Testis (tissue), 3 donors: ENCODE results near the gene SLC22A23. TPM values are rescaled to one million over a fixed set of nuclear protein-coding genes. Genes with fewer than 3 reads are reported as not detected.

ENCODE experiments used
- DNase-seq: peaks from one replicate; pipeline ENCODE4 v3.0.0-alpha.2; 2019
- H3K27ac ChIP-seq, 2 donors: fragments of 200-600 bp; sonication (generic); one replicate each; pipeline ENCODE4 v1.5.1; 2019
- H3K27me3 ChIP-seq: fragments of 200-600 bp; sonication (generic); one replicate; pipeline ENCODE4 v1.5.1; 2019
- H3K36me3 ChIP-seq: fragments of 200-600 bp; sonication (generic); one replicate; pipeline ENCODE4 v1.5.1; 2017; ENCODE audit warnings: low read depth; ENCODE audit errors: missing control alignments
- H3K4me1 ChIP-seq: fragments of 200-600 bp; sonication (generic); one replicate; pipeline ENCODE4 v1.5.1; 2019
- H3K4me3 ChIP-seq, 2 donors: fragments of 200-600 bp; sonication (generic); one replicate each; pipeline ENCODE4 v1.5.1; 2017 to 2019
- H3K9me3 ChIP-seq: fragments of 200-600 bp; sonication (generic); one replicate; pipeline ENCODE4 v1.5.1; 2017
- CTCF ChIP-seq, 3 experiments: fragments of 450-650 bp in 2 of 3; fragments of 200-600 bp in 1 of 3; sonication (generic) in 1 of 3; IDR thresholded peaks; one replicate each; pipeline ENCODE4 v1.5.1; 2016 to 2019; ENCODE audit warnings: antibody characterized with exemption in 3 of 3, mild to moderate bottlenecking in 2 of 3, moderate library complexity in 1 of 3
- POLR2A ChIP-seq: fragments of 450-650 bp; IDR thresholded peaks from one replicate; pipeline ENCODE4 v1.6.1; 2017; ENCODE audit warnings: antibody characterized with exemption, mild to moderate bottlenecking, moderate library complexity
- WGBS, 2 donors: methylation state at CpG; one replicate each; pipeline ENCODE4 v1.1.5; 2018; 5-methylcytosine and 5-hydroxymethylcytosine counted together
- intact Hi-C: fragments of 100-400 bp; cut with DNase I; formaldehyde crosslinking; loops from one replicate; pipeline ENCODE4 v1.15.1; 2023; ENCODE audit warnings: low total_unique reads
- polyA plus RNA-seq: library from polyadenylated mRNA; stranded (reverse); fragments of 350-450 nt; fragmentation: Illumina TruSeq; extraction: RNeasy Lipid Tissue Mini Kit (QIAGEN cat#74804); gene quantifications from one replicate; pipeline ENCODE4 v1.2.3, GENCODE V29; 2014; ENCODE audit warnings: low read depth, low replicate concordance; ENCODE audit not compliant: insufficient read depth
- total RNA-seq, 2 donors: library from RNA; depleted of rRNA; stranded (reverse); fragments of >200 nt; gene quantifications; one replicate each; pipeline ENCODE4 v1.2.3, GENCODE V29; 2016

Gene SLC22A23
- total and polyA plus RNA-seq, 3 donors from 2014 or later, result 9.0 to 20.9 (median 14.9) TPM

- TF ChIP-seq CTCF (IDR thresholded peaks at IDR 0.05), result no peak
- no peak for TF ChIP-seq POLR2A
Measured at GRCh38 chr6:3309391-3310050, 147.3 kb downstream of the SLC22A23 start.

GRCh38 chr6:3308106-3308505, 148.7 kb downstream of the SLC22A23 start:
- no peaks in the 10 kb centered on the region for H3K36me3 ChIP-seq
- H3K4me1 ChIP-seq, result no peaks in the 10 kb centered on the region
- H3K9me3 ChIP-seq, result no peaks in the 10 kb centered on the region
- H3K27me3 ChIP-seq, result no peaks in the 10 kb centered on the region
- no peak for DNase-seq
- WGBS, 2 donors, result 89 to 94% methylated on average over 10 of the region's 10 CpGs
- TF ChIP-seq CTCF (IDR thresholded peaks at IDR 0.05), result no peak
- no peak for TF ChIP-seq POLR2A
- no peak overlapping the region for H3K27ac ChIP-seq
- H3K4me3 ChIP-seq, result no peak overlapping the region
- intact Hi-C loops, result no loop called here

More at GRCh38 chr6:3309391-3310050, 147.3 kb downstream of the SLC22A23 start:
- intact Hi-C loops, result no loop called here
- DNase-seq, result no peak
- Histone ChIP-seq H3K27ac (no peak overlapping the region), H3K27me3 (no peaks in the 10 kb centered on the region), H3K36me3 (no peaks in the 10 kb centered on the region), H3K4me1 (no peaks in the 10 kb centered on the region), H3K9me3 (no peaks in the 10 kb centered on the region), H3K4me3 (no peak overlapping the region)
- WGBS, 2 donors, result 87 to 92% methylated on average over 6 to 11 of the region's 11 CpGs

GRCh38 chr6:3307436-3307835, 149.4 kb downstream of the SLC22A23 start:
- Histone ChIP-seq H3K27ac (no peak overlapping the region), H3K4me1 (no peaks in the 10 kb centered on the region), H3K9me3 (no peaks in the 10 kb centered on the region), H3K36me3 (no peaks in the 10 kb centered on the region), H3K4me3 (no peak overlapping the region), H3K27me3 (no peaks in the 10 kb centered on the region)
- intact Hi-C loops, result no loop called here
- no peak for TF ChIP-seq CTCF (IDR thresholded peaks at IDR 0.05)
- no peak for DNase-seq
- WGBS, 2 donors, result 92 to 99% methylated on average over 9 to 12 of the region's 12 CpGs

- 87 to 100% methylated on average over 8 to 10 of the region's 10 CpGs for WGBS, 2 donors
- TF ChIP-seq POLR2A, result no peak
- no peak for TF ChIP-seq CTCF (IDR thresholded peaks at IDR 0.05)
- Histone ChIP-seq H3K36me3 (no peaks in the 10 kb centered on the region), H3K27me3 (no peaks in the 10 kb centered on the region), H3K4me3 (no peak overlapping the region), H3K27ac (no peak overlapping the region), H3K4me1 (no peaks in the 10 kb centered on the region), H3K9me3 (no peaks in the 10 kb centered on the region)
- intact Hi-C loops, result no loop called here
- DNase-seq, result no peak
Measured at GRCh38 chr6:3306848-3307247, 150.0 kb downstream of the SLC22A23 start.

GRCh38 chr6:3305831-3306230, 151.0 kb downstream of the SLC22A23 start:
- Histone ChIP-seq H3K36me3 (no peaks in the 10 kb centered on the region), H3K4me3 (no peak overlapping the region), H3K9me3 (no peaks in the 10 kb centered on the region), H3K27ac (no peak overlapping the region), H3K4me1 (no peaks in the 10 kb centered on the region), H3K27me3 (no peaks in the 10 kb centered on the region)
- TF ChIP-seq POLR2A, result no peak
- no peak for TF ChIP-seq CTCF (IDR thresholded peaks at IDR 0.05)
- 90 to 98% methylated on average over 3 of the region's 3 CpGs for WGBS, 2 donors
- intact Hi-C loops, result no loop called here
- no peak for DNase-seq
